CD4-positive, alpha-beta T cell (primary cell): ENCODE data around the gene L1CAM. TPM values are rescaled to one million over a fixed set of nuclear protein-coding genes. Genes with fewer than 3 reads are reported as not detected.
A peak's percentile ranks its signal among the peaks of the same experiment; 100 is the strongest.

Experiments
- ATAC-seq: fragments of 200-7000 bp; cut with Tn5 transposase; one replicate; pipeline ENCODE4 v1.10.0; 2022; ENCODE audit warnings: mild to moderate bottlenecking; ENCODE audit not compliant: poor library complexity
- CTCF ChIA-PET: fragments of 350-600 bp; sonication (Branson Sonifier 250); formaldehyde crosslinking; loops from one replicate; lab custom pipeline; 2021; ENCODE audit warnings: antibody characterized with exemption, inconsistent platforms; lab: Charles Lee
- POLR2A ChIA-PET: fragments of 350-600 bp; sonication (Branson Sonifier 250); formaldehyde crosslinking; loops from one replicate; lab custom pipeline; 2021; ENCODE audit warnings: antibody characterized with exemption, inconsistent platforms; lab: Charles Lee
- DNase-seq, 14 experiments: peaks; one replicate each; pipeline ENCODE4 v3.0.0-alpha.2; 2013 to 2020; ENCODE audit warnings: mixed read lengths in 2 of 14
- H3K27ac ChIP-seq, 2 donors: one replicate each; pipeline versions ENCODE4 v1.5.1 to v1.7.0; 2013; ENCODE audit warnings: low read length in 2 of 2, low read depth in 1 of 2, mild to moderate bottlenecking in 1 of 2
- H3K27me3 ChIP-seq, 2 experiments: 1 replicate in 1 of 2; 2 replicates in 1 of 2; pipeline versions ENCODE4 v1.6.1 to v1.7.0; 2013; ENCODE audit warnings: low read length in 2 of 2, control low read depth in 1 of 2, mild to moderate bottlenecking in 1 of 2, moderate library complexity in 1 of 2; ENCODE audit not compliant: insufficient read depth in 2 of 2, control insufficient read depth in 1 of 2
- H3K36me3 ChIP-seq: one replicate; pipeline ENCODE4 v1.6.1; 2013; ENCODE audit warnings: low read length, control low read depth; ENCODE audit not compliant: insufficient read depth
- H3K4me1 ChIP-seq: one replicate; pipeline ENCODE4 v1.6.1; 2013; ENCODE audit warnings: low read length, control low read depth; ENCODE audit not compliant: insufficient read depth
- H3K4me3 ChIP-seq: one replicate; pipeline ENCODE4 v1.5.1; 2013; ENCODE audit warnings: mild to moderate bottlenecking, low read length, moderate library complexity
- H3K9me3 ChIP-seq, 2 experiments: 1 replicate in 1 of 2; 2 replicates in 1 of 2; pipeline versions ENCODE4 v1.6.1 to v1.7.0; 2013; ENCODE audit warnings: low read length in 2 of 2, mild to moderate bottlenecking in 2 of 2, control low read depth in 1 of 2, moderate library complexity in 1 of 2; ENCODE audit not compliant: control insufficient read depth in 1 of 2, insufficient read depth in 1 of 2
- H3K27ac Mint-ChIP-seq: one replicate; pipeline ENCODE4 v1.8.0; 2020; ENCODE audit warnings: mixed read lengths
- H3K27me3 Mint-ChIP-seq: one replicate; pipeline ENCODE4 v1.8.0; 2021; ENCODE audit warnings: mixed read lengths
- H3K36me3 Mint-ChIP-seq: one replicate; pipeline ENCODE4 v1.8.0; 2021; ENCODE audit warnings: low read depth, mixed read lengths
- H3K4me1 Mint-ChIP-seq: one replicate; pipeline ENCODE4 v1.8.0; 2021; ENCODE audit warnings: low read depth, mixed read lengths
- H3K4me3 Mint-ChIP-seq: one replicate; pipeline ENCODE4 v1.8.0; 2020; ENCODE audit warnings: mild to moderate bottlenecking, mixed read lengths
- H3K9me3 Mint-ChIP-seq: one replicate; pipeline ENCODE4 v1.8.0; 2020; ENCODE audit warnings: mixed read lengths
- intact Hi-C, 2 experiments: fragments of 100-400 bp; cut with DNase I in 1 of 2; cut with micrococcal nuclease in 1 of 2; formaldehyde crosslinking; loops; one replicate each; pipeline versions ENCODE4 v1.15.1 to v1.9.0; 2023 to 2025; cut with DNase I, micrococcal nuclease
- total RNA-seq, 174 experiments: library from RNA in 2 of 174; stranded (reverse) in 2 of 174; gene quantifications; one replicate each; pipeline ENCODE4 v1.2.3 and lab custom pipeline; 2021 to 2026
- TF ChIP-seq, protein P1 (sequence below): fragments of 200-600 bp; IDR thresholded peaks from one replicate; pipeline ENCODE4 v1.8.0; 2022; ENCODE audit warnings: antibody characterized with exemption, mild to moderate bottlenecking

The L1CAM gene
- total RNA-seq, 2 experiments from 2014 or later: 0.89 to 1.2 TPM

DNA sequence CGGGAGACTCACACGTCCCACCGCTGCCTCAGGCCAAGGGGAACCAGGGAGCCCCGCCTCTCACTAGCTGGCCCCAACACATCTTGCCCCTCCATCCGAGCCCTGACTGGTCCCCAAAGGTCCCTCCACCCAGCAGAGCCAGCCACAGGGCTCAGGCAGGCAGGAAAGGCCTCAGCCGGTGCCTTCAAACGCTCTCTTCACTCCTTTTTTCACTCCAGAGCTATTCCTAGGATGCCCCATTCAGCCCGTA is 41.6 kb upstream of the L1CAM start:
- Histone ChIP-seq H3K9me3 (no peaks in the 10 kb centered on the region), H3K4me3 (peak overlapping the region; percentile 83), H3K36me3 (peaks cover 16% of the 10 kb centered on the region), H3K4me1 (peaks cover 56% of the 10 kb centered on the region), H3K27ac (peak overlapping the region; percentile 93 to 97), H3K27me3 (no peaks in the 10 kb centered on the region)
- intact Hi-C loops: loop anchor here (1.0 to 2.0 kb wide), 2 partner anchors 40 to 133 kb away; partner anchors contain the start of genes IDH3G (in 1 of the 2) and SSR4 (in 1 of the 2)
- DNase-seq: peak in 1 of 14 experiments; percentile 15
- POLR2A ChIA-PET: interaction anchor here (1.0 to 7.2 kb wide), 17 partner anchors 9 to 986 kb away, joined by 3 to 196 read pairs (median 6); partner anchors contain the start of genes AVPR2, HCFC1, IDH3G and IKBKG
- peak overlapping the region; percentile 99 for H3K27ac Mint-ChIP-seq
- peak overlapping the region; percentile 93 for H3K4me3 Mint-ChIP-seq
- CTCF ChIA-PET: interaction anchor here (1.4 to 8.3 kb wide), 3 partner anchors 9 to 41 kb away, joined by 3 to 101 read pairs (median 5); no protein-coding TSS in a partner anchor
- no peak for ATAC-seq
- peaks cover 56% of the 10 kb centered on the region for H3K36me3 Mint-ChIP-seq
- peaks cover 43% of the 10 kb centered on the region for H3K4me1 Mint-ChIP-seq
- TF ChIP-seq, protein P1, sequence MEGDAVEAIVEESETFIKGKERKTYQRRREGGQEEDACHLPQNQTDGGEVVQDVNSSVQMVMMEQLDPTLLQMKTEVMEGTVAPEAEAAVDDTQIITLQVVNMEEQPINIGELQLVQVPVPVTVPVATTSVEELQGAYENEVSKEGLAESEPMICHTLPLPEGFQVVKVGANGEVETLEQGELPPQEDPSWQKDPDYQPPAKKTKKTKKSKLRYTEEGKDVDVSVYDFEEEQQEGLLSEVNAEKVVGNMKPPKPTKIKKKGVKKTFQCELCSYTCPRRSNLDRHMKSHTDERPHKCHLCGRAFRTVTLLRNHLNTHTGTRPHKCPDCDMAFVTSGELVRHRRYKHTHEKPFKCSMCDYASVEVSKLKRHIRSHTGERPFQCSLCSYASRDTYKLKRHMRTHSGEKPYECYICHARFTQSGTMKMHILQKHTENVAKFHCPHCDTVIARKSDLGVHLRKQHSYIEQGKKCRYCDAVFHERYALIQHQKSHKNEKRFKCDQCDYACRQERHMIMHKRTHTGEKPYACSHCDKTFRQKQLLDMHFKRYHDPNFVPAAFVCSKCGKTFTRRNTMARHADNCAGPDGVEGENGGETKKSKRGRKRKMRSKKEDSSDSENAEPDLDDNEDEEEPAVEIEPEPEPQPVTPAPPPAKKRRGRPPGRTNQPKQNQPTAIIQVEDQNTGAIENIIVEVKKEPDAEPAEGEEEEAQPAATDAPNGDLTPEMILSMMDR: no peak
- no peaks in the 10 kb centered on the region for H3K27me3 Mint-ChIP-seq
- H3K9me3 Mint-ChIP-seq: no peaks in the 10 kb centered on the region

DNA sequence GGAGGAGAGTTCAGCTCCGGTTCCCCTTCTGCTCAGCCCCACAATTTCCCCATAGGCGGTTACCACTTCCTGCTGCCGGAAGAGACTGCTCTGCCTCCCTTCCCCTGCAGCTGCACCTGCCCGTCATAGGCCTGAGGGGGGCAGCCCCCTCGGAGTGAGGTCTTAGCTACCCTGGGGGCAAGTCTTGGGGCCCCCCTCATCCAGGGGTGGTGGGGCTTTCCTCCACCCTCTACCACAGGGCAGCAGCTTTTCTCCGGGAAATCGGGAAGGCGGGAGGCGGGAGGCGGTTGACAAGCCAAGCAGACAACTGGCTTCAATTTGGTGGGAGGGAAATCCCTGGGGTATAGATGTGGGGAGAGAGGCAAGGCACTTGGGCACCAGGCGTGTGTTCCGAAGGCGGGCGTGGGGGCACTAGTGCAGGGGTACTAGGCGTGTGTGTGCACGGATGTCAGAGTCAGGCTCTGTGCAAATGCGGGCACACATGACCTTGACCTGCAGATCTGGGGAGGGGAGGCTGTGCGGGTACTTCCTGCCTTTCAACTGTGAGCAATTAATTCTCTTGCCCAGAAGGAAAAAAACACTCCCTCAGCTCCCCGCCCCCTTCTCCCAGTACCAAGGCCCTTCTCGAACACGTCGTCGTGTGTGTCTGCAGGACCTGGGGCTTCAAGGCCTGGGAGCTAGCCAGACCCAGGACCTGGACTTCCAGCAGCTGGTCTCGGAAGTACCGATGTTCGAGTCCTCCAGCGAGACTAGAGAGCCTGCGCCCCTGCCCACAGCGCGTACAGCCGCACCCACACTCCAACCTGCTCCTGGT is 41.1 kb upstream of the L1CAM start:
- intact Hi-C loops: loop anchor here (1.0 to 2.0 kb wide), 2 partner anchors 40 to 132 kb away; partner anchors contain the start of genes IDH3G (in 1 of the 2) and SSR4 (in 1 of the 2)
- H3K4me1 Mint-ChIP-seq: peaks cover 49% of the 10 kb centered on the region
- Histone ChIP-seq H3K4me3 (peak overlapping the region; percentile 83), H3K9me3 (no peaks in the 10 kb centered on the region), H3K36me3 (peaks cover 11% of the 10 kb centered on the region), H3K4me1 (peaks cover 61% of the 10 kb centered on the region), H3K27me3 (no peaks in the 10 kb centered on the region), H3K27ac (peak overlapping the region; percentile 93 to 97)
- ChIA-PET POLR2A (interaction anchor here (0.6 to 7.2 kb wide), 23 partner anchors 9 to 986 kb away, joined by 3 to 196 read pairs (median 5); partner anchors contain the start of genes AVPR2, HCFC1, IDH3G and IKBKG), CTCF (interaction anchor here (0.9 to 8.3 kb wide), 4 partner anchors 10 to 41 kb away, joined by 3 to 101 read pairs (median 4); no protein-coding TSS in a partner anchor)
- H3K4me3 Mint-ChIP-seq: peak overlapping the region; percentile 93
- H3K36me3 Mint-ChIP-seq: peaks cover 60% of the 10 kb centered on the region
- peak overlapping the region; percentile 99 for H3K27ac Mint-ChIP-seq
- TF ChIP-seq, protein P1: no peak
- no peaks in the 10 kb centered on the region for H3K9me3 Mint-ChIP-seq
- ATAC-seq (peak; percentile 51), DNase-seq (peak; percentile 53 to 91 (median 74))
- no peaks in the 10 kb centered on the region for H3K27me3 Mint-ChIP-seq

DNA sequence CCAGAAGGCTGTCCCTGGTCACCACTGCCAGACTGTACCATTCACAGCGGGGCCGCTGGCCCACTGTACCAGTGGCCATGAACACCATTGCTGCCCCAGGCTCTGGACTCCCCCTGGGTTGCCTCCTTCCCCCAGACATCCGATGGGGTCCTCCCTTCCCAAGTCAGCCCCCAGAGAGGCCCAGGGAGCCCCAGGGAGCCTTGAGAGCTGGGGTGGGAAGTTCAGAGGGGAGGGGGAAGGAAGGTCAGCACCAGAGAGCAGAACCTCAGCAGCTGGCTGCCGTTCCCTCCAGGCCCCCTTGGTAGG is 40.5 kb upstream of the L1CAM start:
- H3K4me1 Mint-ChIP-seq: peaks cover 47% of the 10 kb centered on the region
- DNase-seq (peak in 1 of 14 experiments; percentile 22), ATAC-seq (no peak)
- H3K4me3 Mint-ChIP-seq: peak overlapping the region; percentile 93
- H3K4me1 ChIP-seq: peaks cover 64% of the 10 kb centered on the region
- H3K27ac ChIP-seq: peak overlapping the region; percentile 93 to 97
- no peaks in the 10 kb centered on the region for H3K27me3 ChIP-seq
- intact Hi-C loops: loop anchor here in 1 of 2 experiments (2.0 kb wide), 1 partner anchor 132 kb away; the partner anchor contains the start of genes IDH3G and SSR4
- H3K9me3 Mint-ChIP-seq: no peaks in the 10 kb centered on the region
- peaks cover 13% of the 10 kb centered on the region for H3K36me3 ChIP-seq
- POLR2A ChIA-PET: interaction anchor here (0.9 to 7.2 kb wide), 19 partner anchors 9 to 621 kb away, joined by 3 to 196 read pairs (median 6); partner anchors contain the start of genes AVPR2, HCFC1, IDH3G and IKBKG
- H3K27me3 Mint-ChIP-seq: no peaks in the 10 kb centered on the region
- CTCF ChIA-PET: interaction anchor here (0.9 to 8.3 kb wide), 3 partner anchors 11 to 22 kb away, joined by 3 to 101 read pairs (median 3); no protein-coding TSS in a partner anchor
- H3K27ac Mint-ChIP-seq: peak overlapping the region; percentile 99
- no peaks in the 10 kb centered on the region for H3K9me3 ChIP-seq
- TF ChIP-seq, protein P1: no peak
- peaks cover 57% of the 10 kb centered on the region for H3K36me3 Mint-ChIP-seq
- H3K4me3 ChIP-seq: peak overlapping the region; percentile 83
